HG03354 (cell line): ENCODE data around the gene EDNRA.

Source experiments
- ATAC-seq: cut with Tn5 transposase; IDR thresholded peaks from one replicate; pipeline ENCODE4 v1.9.1; 2021; ENCODE audit warnings: mild to moderate bottlenecking; ENCODE audit not compliant: unreplicated experiment, poor library complexity, severe bottlenecking

The EDNRA gene

DNA sequence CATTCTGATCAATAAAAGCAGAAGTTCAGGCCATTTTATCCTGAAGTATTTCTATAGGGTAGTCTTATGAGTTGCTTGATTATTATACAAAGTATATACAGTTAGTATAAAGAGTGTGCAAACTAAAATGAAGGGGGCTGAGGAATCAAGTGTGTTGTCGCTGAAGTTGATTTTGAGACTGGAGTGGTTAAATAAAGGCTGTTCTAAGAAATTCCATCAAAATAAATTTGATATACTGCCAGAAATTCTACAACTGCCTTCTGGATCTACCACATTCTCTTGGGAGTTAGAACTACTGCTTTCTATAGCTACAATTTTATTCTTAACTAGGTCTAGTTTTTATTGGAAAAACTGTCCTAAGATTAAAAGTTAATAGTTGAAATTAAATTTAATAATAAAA lies 12.4 kb downstream of the EDNRA start:
- ATAC-seq, result no peak

DNA sequence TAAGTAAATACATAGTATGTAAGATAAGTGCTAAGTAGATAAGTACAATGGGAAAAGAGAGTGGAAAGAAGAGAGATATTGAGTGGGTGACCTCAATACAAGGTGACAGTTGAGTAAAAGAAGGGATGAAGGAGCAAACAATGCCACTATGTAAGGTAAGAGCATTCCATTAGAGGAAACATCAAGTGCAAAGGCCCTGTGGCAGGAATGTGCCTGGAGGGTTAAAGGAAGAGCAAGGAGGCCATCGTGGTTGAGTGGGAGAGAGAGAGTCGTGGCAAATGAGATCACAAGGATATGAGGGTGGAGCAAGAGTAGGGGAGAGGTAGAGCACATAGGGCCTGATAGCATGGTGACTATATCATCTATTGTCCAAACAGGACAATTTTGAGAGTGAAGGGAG lies 13.4 kb downstream of the EDNRA start:
- no peak for ATAC-seq

DNA sequence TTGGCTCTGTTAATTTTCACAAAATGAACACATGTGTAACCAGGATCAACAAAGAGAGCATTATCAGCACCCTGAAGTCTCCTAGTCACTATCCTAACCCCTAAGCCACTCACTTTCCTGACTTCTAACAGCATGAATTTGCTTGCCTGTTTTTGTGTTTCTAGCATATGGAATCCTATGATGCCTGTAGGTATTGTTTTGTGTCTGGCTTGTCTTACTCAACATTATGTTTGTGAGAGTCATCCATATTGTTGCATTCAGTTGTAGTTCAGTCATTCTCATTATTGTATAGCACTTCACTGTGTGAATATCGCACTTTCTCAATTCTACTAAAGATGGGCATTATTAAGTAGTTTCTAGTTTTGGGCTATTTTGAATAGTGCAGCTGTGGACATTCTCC lies 15.6 kb downstream of the EDNRA start:
- no peak for ATAC-seq

DNA sequence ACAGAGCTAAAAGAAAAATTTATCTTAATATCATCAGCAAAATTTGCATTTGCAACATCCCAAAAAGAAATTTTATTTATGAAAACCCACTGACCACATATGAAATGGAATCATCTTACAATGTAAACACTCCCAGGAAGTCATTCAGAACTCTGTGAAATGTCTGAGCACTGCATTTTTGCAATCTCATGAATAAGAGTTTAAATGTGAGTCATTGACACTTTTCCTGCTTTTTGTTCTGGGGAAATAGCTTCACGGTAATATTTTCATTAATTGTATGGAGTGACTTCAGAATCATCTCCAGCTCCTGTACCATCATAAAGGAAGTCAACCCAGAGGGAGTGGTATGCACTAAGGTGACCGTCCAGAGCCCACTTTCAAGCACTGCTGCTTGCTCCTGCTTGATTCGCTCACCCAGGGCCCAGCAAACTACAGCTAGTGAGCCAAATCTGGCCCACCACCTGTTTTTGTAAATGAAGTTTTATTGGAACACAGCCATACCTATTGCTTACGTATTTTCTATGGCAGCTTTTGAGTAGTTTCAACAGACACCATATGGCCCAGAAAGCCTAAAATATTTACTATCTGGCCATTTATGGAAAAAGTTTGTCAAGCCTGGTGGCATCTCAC lies 17.2 kb downstream of the EDNRA start:
- no peak for ATAC-seq

DNA sequence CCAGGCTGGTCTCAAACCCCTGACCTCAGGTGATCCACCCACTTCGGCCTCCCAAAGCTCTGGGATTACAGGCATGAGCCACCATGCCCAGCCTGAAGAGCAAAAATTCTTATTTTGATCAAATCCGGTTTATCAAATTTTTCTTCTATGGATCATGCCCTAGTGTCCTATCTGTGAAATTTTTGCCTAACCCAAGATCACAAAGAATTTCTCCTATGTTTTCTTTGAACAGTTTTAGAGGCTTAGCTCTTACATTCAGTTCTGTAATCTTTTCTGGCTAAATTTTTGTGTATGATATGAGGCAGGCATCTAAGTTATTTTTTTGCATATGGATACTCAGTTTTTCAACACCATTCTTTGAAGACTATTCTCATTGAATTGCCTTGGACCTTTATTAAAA lies 27.4 kb downstream of the EDNRA start:
- ATAC-seq, result no peak

DNA sequence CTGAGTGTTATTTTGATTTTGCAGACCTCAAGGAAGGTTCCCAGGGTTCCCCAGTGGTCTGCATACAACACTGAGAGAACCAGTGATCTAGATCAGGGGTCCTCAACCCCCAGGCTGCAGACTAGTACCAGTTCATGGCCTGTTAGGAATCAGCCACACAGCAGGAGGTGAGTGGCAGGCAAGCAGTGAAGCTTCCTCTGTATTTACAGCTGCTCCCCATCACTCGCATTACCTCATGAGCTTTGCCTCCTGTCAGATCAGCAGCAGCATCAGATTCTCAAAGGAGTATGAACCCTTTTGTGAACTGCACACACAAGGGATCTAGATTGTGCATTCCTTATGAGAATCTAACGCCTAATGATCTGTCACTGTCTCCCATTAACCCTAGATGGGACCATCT lies 28.5 kb downstream of the EDNRA start:
- ATAC-seq, result no peak

DNA sequence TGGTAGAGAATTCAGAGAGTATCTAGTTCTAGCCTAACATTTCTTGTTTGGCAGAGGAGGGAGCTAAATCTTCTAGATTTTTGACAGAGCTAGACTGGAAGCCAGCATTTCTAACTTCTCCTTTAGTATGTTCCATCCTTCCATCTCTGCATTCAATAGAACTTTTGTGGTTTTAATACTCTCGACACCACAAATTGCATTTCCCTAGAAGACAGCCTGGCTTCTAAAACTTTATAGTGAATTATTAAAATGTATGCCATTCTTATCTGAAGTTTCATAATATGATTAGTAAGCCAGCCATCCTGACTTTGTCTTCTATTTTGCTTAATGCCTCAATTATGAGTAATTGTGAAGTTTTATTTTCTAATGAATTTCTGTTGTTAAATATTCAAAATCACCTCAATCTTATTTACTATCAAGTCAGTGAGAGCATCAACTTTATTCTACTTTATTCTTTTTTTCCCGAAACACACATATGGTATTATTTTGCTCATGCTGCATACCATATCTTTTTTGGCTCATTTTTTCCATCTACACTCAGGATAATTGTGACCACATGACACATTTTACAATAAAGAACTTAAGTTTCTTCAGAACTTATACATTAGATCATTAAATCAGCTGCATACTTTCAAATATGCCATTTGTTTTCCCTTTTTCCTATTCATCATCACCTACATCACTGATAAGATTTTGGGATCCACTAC lies 30.2 kb downstream of the EDNRA start:
- ATAC-seq, result no peak

DNA sequence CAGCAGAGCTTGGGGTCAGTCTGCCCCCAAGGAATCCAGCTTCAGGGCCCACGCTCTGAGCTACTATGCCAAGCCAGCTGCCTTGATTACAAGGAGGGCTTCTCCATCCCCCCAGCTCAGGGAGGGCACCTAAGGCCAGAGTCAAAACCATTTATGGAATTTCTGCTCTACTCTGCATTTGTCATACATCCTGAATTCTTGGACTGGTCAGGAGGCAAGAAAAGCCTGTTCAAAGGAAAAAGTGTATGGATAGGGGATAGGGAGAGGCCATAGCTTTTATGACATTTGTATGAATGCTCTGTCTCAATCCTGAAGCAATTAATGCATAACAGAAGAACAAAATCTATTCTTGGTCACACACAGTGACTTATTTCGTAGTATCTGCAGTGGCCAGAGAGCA lies 32.2 kb downstream of the EDNRA start:
- ATAC-seq, result no peak

DNA sequence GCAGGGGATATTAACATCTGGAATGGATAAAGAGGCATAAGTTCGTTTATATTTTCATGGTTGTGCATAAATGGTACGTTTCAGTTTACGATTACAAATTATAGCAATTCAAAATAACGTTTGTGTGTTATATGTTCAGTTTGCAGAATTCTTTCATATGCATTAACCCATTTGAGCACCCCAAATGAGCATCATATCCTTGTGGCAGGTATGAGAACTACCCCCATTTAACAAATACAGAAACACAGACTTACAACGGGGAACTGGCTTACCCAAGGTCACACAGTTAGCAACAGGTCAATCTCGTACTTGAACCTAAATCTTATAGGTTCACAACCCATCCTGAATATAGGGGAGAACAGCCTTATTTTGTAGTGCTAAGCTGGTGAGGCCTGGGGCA lies 33.1 kb downstream of the EDNRA start:
- ATAC-seq, result no peak

DNA sequence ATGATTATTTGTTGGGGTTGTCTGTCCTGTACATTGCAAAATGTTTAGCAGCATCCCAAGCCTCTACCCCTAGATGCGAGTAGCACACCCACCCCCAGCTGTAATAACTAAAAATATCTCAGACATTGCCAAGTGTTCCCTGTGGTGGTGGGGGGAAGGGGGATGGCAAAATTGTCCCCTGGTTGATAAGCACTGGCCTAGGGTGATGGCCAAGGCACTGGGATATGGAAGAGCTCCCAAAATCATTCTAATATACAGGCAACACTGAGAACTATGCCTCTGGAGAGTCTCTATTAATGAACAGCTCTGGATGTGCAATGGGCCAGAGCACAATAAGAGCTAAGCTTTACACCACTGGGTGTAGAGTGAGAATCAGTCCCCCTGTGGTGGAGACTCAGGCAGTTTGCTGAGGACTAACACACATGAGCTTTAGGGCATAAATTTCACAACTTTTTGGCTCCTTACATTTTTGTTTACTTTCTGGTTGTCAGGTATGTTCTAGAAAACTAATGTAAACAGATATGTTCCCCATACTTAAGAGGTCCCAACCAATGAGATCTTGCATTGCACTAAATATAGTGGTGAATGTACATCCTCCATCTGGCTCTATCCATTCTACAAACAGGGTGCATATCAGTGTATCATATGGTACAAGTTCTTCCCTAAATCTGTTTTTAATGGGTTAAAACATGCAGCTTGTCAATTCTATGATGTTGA lies 34.5 kb downstream of the EDNRA start:
- ATAC-seq, result no peak

DNA sequence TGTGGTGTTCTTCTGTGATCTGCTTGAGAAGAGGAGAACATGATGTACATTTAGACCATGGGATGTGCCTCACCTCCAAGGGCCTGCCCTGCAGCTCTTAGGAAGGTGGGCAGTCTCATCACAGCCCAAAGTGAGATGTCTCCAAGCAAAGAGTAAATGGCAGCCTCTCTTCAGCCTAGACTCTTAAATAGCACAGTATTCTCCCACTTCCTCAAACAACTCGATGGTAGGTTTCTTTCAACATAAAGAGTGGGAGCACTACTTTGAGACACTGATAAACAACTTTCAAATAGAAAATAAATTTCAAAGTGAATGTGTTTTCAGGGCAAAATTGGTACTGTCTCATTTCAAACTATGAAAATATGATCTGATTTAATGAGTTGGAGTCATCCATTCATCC lies 35.2 kb downstream of the EDNRA start:
- no peak for ATAC-seq

DNA sequence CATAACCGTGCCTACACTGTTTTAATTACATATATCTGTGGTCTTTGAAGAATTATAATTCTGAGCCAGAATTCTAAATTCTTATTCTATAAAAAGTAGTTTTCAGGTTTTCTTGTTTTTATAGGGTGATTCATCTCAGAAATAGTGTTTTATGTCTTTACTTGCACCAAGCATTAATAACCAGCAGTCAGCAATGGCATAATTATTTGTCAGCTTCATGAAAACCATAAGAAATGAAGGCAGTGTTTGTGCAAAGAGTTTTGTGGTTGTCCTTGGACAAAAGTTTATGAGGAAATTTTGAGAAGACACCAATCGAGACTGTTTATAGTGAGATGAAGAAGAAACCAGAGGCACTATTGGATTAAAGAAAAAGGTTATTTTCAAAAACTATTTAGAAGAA lies 37.2 kb downstream of the EDNRA start:
- ATAC-seq, result no peak

DNA sequence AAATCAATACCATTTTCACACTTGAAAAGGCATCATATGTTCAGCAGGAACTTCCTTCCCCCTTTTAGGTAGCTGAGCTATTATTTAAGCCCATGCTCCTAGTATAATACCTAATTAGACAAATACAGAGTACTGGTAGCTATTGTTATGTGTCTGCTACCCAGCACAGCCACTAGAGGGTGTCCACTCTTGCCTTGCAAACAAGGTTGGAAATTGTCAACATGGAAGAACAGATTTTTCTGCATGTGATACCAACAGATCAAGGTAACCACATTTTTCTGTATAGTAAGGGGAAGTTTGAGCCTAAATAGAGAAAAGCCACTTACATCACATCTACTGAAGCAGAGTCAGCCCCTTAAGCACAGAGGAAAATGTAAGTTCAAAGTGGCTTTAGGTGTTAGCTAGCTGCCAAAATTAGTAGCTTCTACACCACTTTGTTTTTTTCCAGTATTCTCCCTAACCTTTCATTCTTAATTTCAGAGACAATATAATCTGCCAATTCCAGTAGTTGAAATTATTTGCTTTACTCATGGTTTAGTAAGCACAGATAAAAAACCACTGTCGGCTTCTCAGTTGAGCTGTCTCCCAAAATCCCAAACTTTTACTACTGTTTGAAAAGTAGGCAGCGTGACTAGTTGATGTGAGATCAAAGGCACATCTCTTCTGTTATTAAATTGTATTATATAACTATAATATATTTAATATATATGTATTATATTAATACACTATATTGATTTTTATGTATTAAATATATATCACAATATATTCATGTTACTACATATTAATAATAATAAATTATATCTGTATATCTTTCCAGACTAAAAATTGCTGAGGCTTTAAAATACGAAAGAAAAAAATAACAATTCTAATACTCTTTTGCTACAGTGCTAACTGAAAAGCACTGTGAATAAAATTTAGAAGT lies 38.2 kb downstream of the EDNRA start:
- ATAC-seq, result peak; percentile 98

DNA sequence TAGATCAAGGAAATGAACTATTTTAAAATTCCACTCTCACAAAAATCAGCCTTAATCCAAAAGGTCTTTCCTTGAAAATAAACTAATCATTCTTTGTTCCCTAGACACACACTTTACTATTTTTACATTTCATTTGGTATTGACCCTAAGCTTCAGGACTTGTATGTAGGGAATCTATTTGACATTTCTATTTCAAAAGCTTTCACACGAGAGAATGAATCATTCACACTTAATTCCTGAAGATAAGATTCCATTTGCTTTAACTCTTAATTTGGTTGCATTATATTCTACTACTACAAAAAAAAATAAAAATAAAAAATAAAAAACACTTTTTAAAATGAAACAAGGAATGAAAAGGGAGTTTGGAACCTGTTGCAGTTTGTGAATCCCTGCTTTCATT lies 43.7 kb downstream of the EDNRA start:
- ATAC-seq, result no peak

DNA sequence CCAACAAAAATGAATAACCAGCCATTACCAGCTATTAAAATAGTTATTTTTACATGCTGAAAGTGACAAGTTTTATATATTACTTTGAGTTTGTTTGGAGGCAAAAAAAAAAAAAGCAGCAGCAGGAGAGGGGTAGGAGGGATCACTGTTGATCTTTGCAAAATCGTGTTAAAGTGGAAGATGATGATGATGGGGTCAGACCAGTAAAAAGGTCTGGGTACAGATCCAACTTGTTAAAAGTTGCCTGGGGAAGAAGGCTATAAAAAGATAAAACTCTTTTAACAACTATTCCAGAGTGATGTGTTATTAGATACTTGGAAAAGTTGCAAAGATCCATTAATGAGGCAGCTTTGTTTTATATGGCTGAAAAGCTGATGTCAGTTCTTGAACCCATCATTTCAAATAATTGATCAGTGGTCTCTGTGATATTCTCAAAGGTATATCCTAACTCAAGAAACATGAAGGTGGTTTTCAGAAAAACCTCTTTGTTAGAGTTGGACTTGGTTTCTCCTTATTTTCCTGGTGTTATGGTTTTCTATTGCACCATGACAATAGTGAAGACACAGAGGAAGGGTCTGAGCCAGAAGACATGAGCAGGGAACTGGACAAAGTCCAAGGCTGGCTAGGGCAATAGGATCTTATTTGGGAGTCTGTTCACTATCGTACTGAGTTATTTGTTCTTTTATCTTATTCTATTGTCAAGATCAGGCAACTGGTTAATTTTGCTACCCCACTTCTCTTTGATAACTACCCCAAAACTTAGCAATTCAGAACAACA lies 44.8 kb downstream of the EDNRA start:
- no peak for ATAC-seq

DNA sequence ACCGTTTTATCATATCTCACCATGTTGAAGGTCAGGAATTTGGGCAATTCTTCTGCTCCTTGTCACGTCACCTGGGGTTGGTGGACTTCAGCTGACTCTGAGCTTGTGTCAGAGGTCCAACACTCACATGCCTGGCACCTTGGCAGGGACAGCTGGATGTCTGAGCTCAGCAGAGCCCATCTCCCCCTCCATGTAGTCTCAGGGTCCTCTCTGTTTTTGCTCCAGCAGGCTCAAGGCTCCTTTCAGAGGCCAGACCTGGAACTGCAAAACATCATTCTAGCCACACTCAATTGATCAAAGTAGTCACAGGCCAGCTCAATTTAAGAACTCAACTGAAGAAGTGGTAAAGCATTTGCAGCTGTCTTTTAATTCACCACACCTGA lies 45.4 kb downstream of the EDNRA start:
- peak; percentile 54 for ATAC-seq

DNA sequence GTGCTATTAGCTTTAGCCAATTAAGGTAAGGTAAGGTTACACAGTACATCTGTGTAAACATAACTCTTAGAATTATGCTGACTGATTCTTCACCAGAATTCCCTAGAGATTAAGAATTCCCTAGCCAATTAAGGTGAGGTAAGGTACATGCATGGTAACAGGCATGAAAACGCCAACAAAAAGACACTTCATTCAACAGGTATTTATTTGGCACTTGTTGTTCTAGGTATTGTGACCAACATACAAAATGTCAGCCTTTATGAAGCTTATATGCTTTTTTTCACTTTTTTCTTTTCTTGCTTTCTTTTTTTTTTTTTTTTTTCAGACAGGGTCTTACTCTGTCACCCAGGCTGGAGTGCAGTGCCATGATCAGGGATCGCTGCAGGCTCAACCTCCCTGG lies 47.2 kb downstream of the EDNRA start:
- ATAC-seq, result no peak

DNA sequence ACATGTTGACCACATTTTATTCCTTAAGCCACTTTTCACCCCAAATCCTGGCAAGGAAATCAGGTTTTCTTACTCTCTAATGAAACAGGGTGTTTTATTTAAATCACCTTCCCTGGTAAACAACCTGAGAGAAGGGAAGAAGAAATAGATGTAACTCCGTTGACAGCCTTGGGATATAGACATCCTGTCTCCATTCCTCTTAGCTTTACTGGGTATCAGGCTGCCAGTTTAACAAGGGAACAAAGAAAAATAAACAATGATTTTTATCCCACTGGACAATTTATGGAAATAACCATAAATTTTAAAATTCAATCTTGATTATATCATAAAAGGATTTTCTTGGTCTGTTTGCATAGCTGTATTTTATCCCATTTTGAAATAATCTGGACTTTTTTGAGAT lies 49.2 kb downstream of the EDNRA start:
- ATAC-seq, result no peak

DNA sequence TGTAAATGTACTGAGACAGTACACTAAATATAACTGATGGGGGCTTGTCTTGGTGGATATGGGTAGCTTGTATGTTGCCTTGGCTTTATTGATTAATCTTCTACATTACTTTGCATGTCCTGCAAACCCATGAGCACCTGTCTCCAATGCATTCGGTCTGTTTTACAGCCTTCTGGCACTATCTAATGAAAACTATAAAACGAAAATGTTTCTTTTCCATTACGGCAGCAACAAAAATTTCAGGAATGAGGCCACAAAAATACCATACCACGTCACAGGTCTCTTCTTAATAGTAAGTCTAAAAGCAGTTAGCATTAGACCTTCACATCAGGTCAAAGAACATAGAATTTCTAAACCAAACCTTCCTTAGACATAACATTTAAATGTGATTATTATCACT lies 49.8 kb downstream of the EDNRA start:
- ATAC-seq, result no peak

DNA sequence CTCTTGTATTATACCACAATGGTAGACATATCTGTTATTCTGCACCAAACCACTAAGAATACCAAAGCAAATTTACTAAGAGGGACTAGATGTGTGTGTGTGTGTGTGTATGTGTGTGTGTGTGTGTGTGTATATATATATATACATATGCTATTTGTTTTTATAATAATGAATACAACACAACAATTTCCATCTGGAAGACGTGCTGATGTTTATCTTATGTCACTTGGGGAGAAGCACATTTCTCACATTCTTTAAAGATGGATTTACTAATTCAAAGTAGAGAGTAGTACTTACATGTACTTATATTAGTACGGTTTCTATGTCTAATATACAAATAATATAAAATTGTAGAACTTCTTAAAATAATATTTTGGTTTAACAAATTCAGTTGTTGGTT lies 52.0 kb downstream of the EDNRA start:
- ATAC-seq, result no peak
